ENCODE results near the gene ACAP3.

GRCh38 chr1:1322952-1323351 lies 15.2 kb upstream of the ACAP3 start:
- TF ChIP-seq CTCF (IDR thresholded peaks at IDR 0.05), result no peak
- TF ChIP-seq POLR2A (IDR thresholded peaks at IDR 0.05), result no peak

Measured in Peyer's patch (tissue), 4 donors.